ENCODE results near the gene IGF1. TPM values are rescaled to one million over a fixed set of nuclear protein-coding genes. Genes with fewer than 3 reads are reported as not detected.

IGF1 gene
- total RNA-seq, result 10 to 100 TPM; 15.8 to 44.8 TPM

DNA sequence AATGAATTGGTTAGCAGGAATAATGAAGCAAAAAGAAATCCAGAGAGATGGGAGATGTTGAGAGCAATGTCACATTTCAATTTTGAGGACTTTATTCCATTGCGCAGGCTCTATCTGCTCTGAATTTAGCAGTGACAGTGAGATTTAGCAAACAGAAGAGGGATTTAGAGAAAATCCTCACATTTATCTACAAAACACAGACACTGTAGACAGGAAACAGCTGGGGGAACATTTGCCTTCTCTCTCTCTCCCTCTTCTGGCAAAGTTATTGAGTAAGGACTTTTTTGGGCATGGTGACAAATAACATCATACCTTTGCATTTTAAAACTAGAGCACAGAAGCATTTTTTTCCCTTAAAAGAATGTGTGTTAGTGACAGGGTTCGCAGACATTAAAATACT, at the start of gene IGF1:
Gene IGF1, minus strand, starts transcription at position 158 of the 400 bp plus-strand sequence. CDS start 182 bp downstream, outside the sequence.
- no peaks in the 10 kb centered on the region for H3K27me3 ChIP-seq
- peaks cover 25% of the 10 kb centered on the region for H3K4me1 ChIP-seq
- ATAC-seq, result peak; percentile 36
- no peaks in the 10 kb centered on the region for H3K36me3 ChIP-seq (replicated peaks in 1 of 2; ENCODE audit: insufficient read depth in 1 of 2, low read depth in 2 of 2)
- WGBS, 2 donors, result 18 to 22% methylated on average over 2 of the region's 2 CpGs
- no peaks in the 10 kb centered on the region for H3K9me3 ChIP-seq
- DNase-seq, result no peak
- H3K27ac ChIP-seq, result no peak within 1 kb of the TSS
- TF ChIP-seq POLR2A (IDR thresholded peaks at IDR 0.05), result no peak
- TF ChIP-seq, protein P1, sequence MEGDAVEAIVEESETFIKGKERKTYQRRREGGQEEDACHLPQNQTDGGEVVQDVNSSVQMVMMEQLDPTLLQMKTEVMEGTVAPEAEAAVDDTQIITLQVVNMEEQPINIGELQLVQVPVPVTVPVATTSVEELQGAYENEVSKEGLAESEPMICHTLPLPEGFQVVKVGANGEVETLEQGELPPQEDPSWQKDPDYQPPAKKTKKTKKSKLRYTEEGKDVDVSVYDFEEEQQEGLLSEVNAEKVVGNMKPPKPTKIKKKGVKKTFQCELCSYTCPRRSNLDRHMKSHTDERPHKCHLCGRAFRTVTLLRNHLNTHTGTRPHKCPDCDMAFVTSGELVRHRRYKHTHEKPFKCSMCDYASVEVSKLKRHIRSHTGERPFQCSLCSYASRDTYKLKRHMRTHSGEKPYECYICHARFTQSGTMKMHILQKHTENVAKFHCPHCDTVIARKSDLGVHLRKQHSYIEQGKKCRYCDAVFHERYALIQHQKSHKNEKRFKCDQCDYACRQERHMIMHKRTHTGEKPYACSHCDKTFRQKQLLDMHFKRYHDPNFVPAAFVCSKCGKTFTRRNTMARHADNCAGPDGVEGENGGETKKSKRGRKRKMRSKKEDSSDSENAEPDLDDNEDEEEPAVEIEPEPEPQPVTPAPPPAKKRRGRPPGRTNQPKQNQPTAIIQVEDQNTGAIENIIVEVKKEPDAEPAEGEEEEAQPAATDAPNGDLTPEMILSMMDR (IDR thresholded peaks at IDR 0.05), result peak in 1 of 7 experiments; percentile 25
- intact Hi-C loops (cut with DNase I), result loop anchor here (10.0 kb wide), 1 partner anchor 176 kb away; no protein-coding TSS in a partner anchor
- no peak within 1 kb of the TSS for H3K4me3 ChIP-seq

DNA sequence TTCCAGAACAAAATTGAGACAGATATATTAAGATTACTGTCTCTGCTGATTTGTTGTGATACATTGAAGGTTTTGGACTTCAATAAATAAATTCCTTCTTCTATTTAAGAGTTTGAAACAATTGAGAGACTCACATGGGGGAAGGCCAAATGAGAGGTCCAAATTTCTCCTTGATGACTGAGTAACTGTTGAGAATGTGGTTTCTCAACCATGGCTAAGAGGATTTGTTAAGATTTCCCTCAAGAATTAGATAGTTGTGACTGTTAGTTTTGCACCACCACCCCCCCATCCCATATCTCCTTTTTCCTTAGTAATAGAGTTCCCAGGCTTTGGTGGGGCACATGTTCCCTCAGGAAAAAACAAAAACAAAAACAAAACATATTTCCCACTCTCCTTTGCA, 47.7 kb upstream of the IGF1 start:
- Histone ChIP-seq H3K4me3 (no peak overlapping the region), H3K27me3 (no peaks in the 10 kb centered on the region), H3K9me3 (no peaks in the 10 kb centered on the region), H3K27ac (no peak overlapping the region), H3K36me3 (replicated peaks in 1 of 2; ENCODE audit: insufficient read depth in 1 of 2, low read depth in 2 of 2) (no peaks in the 10 kb centered on the region), H3K4me1 (no peaks in the 10 kb centered on the region)
- no peak for TF ChIP-seq POLR2A (IDR thresholded peaks at IDR 0.05)
- TF ChIP-seq, protein P1 (IDR thresholded peaks at IDR 0.05), result no peak
- intact Hi-C loops (cut with DNase I), result no loop called here
- DNase-seq (no peak), ATAC-seq (no peak)

DNA sequence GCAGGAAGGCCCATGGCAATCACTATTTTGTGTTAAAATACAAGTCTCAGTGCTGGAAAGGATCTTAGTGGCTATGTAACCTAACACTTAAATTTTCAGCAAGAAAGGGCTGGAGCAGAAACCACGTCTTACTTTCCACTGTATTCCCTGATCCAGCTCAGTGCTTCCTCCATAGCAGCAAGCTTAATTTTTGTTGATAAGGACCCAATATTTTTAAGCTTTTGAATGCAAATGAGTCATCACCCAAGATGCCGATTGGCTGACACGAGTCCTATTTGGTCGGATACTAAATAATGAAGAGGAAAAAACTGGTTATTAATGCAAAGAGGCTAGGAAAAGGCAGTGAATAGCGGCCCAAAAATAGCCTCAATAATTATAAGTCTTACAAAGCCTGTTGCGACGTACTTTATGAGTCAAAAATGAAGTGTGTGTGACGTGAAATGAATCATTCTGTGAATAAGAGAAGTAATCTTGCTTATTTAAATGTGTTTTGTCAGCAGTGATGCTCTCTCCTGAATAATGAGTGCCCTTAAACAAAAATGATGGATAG, 46.9 kb upstream of the IGF1 start:
- Histone ChIP-seq H3K27me3 (no peaks in the 10 kb centered on the region), H3K27ac (no peak overlapping the region), H3K9me3 (no peaks in the 10 kb centered on the region), H3K4me3 (no peak overlapping the region), H3K36me3 (replicated peaks in 1 of 2; ENCODE audit: insufficient read depth in 1 of 2, low read depth in 2 of 2) (no peaks in the 10 kb centered on the region), H3K4me1 (no peaks in the 10 kb centered on the region)
- intact Hi-C loops (cut with DNase I), result no loop called here
- DNase-seq (no peak), ATAC-seq (no peak)
- WGBS, 2 donors, result 66 to 70% methylated on average over 8 of the region's 8 CpGs
- no peak for TF ChIP-seq POLR2A (IDR thresholded peaks at IDR 0.05)
- TF ChIP-seq, protein P1 (IDR thresholded peaks at IDR 0.05), result no peak

- WGBS, 2 donors, result 33 to 54% methylated on average over 1 of the region's 1 CpG
- Histone ChIP-seq H3K27ac (no peak overlapping the region), H3K36me3 (replicated peaks in 1 of 2; ENCODE audit: insufficient read depth in 1 of 2, low read depth in 2 of 2) (no peaks in the 10 kb centered on the region), H3K27me3 (no peaks in the 10 kb centered on the region), H3K4me1 (no peaks in the 10 kb centered on the region), H3K9me3 (no peaks in the 10 kb centered on the region), H3K4me3 (no peak overlapping the region)
- intact Hi-C loops (cut with DNase I), result no loop called here
- no peak for DNase-seq
- no peak for ATAC-seq
- no peak for TF ChIP-seq POLR2A (IDR thresholded peaks at IDR 0.05)
- TF ChIP-seq, protein P1 (IDR thresholded peaks at IDR 0.05), result no peak
Observed at GRCh38 chr12:102526656-102527055, 46.3 kb upstream of the IGF1 start.

DNA sequence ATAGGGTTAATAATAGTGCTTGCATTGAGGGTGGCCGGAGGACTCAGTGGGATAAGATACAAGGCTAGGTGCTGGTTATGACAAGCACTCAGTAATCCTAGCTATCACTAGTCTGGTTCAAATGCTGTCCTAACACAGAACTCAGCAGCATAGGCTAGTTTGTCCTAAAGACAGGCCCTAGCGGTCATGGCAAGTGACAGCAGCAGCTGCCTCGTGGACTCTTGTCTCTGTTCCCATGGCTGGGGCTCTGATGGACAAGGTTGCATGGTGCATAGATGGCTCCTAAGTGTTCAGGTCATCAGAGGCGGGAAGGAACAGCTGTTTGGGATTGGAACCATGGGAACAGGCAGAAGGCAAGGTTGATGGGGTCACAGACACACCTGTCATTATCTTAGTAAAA, 42.4 kb upstream of the IGF1 start:
- ATAC-seq, result no peak
- no peaks in the 10 kb centered on the region for H3K9me3 ChIP-seq
- no peak overlapping the region for H3K27ac ChIP-seq
- DNase-seq, result no peak
- WGBS, 2 donors, result 56 to 62% methylated on average over 4 of the region's 4 CpGs
- no peak overlapping the region for H3K4me3 ChIP-seq
- no peaks in the 10 kb centered on the region for H3K27me3 ChIP-seq
- H3K4me1 ChIP-seq, result no peaks in the 10 kb centered on the region
- intact Hi-C loops (cut with DNase I), result no loop called here
- TF ChIP-seq, protein P1 (IDR thresholded peaks at IDR 0.05), result no peak
- TF ChIP-seq POLR2A (IDR thresholded peaks at IDR 0.05), result no peak
- H3K36me3 ChIP-seq (replicated peaks in 1 of 2; ENCODE audit: insufficient read depth in 1 of 2, low read depth in 2 of 2), result no peaks in the 10 kb centered on the region
